Measurements from ENCODE around the gene OBSL1. TPM values are rescaled to one million over a fixed set of nuclear protein-coding genes. Genes with fewer than 3 reads are reported as not detected.

Gene OBSL1
- total and polyA plus RNA-seq, 2 donors (not counting 1 experiment from before 2014, with no cell fraction given): not detected

GRCh38 chr2:219549619-219550018 is 21.7 kb downstream of the OBSL1 start:
- Histone ChIP-seq H3K9me3 (ENCODE audit: control extremely low read depth in 1 of 3, control insufficient read depth in 2 of 3, insufficient read depth in 1 of 3, low read length in 2 of 3) (peaks cover 0 to 38% (median 0%) of the 10 kb centered on the region in 3 donors), H3K27me3 (replicated peaks in 1 of 4; ENCODE audit: control extremely low read depth in 1 of 4, control insufficient read depth in 3 of 4, insufficient read depth in 4 of 4, low read length in 3 of 4) (peaks cover 0 to 89% (median 28%) of the 10 kb centered on the region in 4 experiments), H3K4me2 (replicated peaks; ENCODE audit: low read depth, low read length, poor library complexity, severe bottlenecking) (no peak overlapping the region), H3K4me1 (ENCODE audit: control insufficient read depth in 2 of 2, insufficient read depth in 2 of 2, low read length in 2 of 2) (peaks cover 21 to 31% of the 10 kb centered on the region in 2 donors), H3K27ac (ENCODE audit: low read length in 2 of 2) (no peak overlapping the region), H3K36me3 (replicated peaks in 1 of 2; ENCODE audit: control extremely low read depth in 1 of 2, control insufficient read depth in 1 of 2, extremely low read depth in 1 of 2, insufficient read depth in 2 of 2, low read length in 1 of 2) (no peaks in the 10 kb centered on the region), H4K20me1 (ENCODE audit: control insufficient read depth, insufficient read depth, low read length, poor library complexity, severe bottlenecking) (no peaks in the 10 kb centered on the region), H3K79me2 (ENCODE audit: control insufficient read depth, insufficient read depth, low read length) (no peaks in the 10 kb centered on the region), H2AFZ (ENCODE audit: insufficient read depth, low read depth, low read length, poor library complexity, severe bottlenecking) (no peak overlapping the region), H3K4me3 (ENCODE audit: control extremely low read depth in 1 of 5, extremely low read depth in 1 of 5, insufficient read depth in 1 of 5, low read depth in 2 of 5, low read length in 4 of 5) (no peak overlapping the region), H3K9ac (ENCODE audit: low read length) (no peak overlapping the region)
- DNase-seq: no peak
- Mint-ChIP-seq H3K27me3 (peaks cover 65% of the 10 kb centered on the region), H3K27ac (no peak overlapping the region), H3K9me3 (ENCODE audit: insufficient read depth) (no peaks in the 10 kb centered on the region), H3K4me1 (peaks cover 16% of the 10 kb centered on the region), H3K4me3 (no peak overlapping the region)
- no peak for TF ChIP-seq CTCF (IDR thresholded peaks at IDR 0.05)
- no peak for TF ChIP-seq EZH2 (IDR thresholded peaks at IDR 0.05; ENCODE audit: borderline replicate concordance, insufficient read depth, low read depth, low read length, poor library complexity, severe bottlenecking)
- ATAC-seq (ENCODE audit: low read depth): no peak
- CTCF ChIA-PET: interaction anchor here (1.0 kb wide), 1 partner anchor 7 kb away, joined by 3 read pairs; no protein-coding TSS in a partner anchor
- intact Hi-C loops (cut with micrococcal nuclease): no loop called here
- WGBS (ENCODE audit: insufficient coverage): 88% methylated on average over 7 of the region's 9 CpGs
- POLR2A ChIA-PET: no interaction called here

- CTCF ChIA-PET: interaction anchor here (0.8 to 1.0 kb wide), 3 partner anchors 8 to 141 kb away, joined by 3 to 4 read pairs (median 3); no protein-coding TSS in a partner anchor
- H3K9ac ChIP-seq (ENCODE audit: low read length): no peak overlapping the region
Measured at GRCh38 chr2:219548990-219549389, 22.3 kb downstream of the OBSL1 start.

More at GRCh38 chr2:219548990-219549389, 22.3 kb downstream of the OBSL1 start:
- H3K27me3 ChIP-seq (replicated peaks in 1 of 4; ENCODE audit: control extremely low read depth in 1 of 4, control insufficient read depth in 3 of 4, insufficient read depth in 4 of 4, low read length in 3 of 4): peaks cover 0 to 89% (median 29%) of the 10 kb centered on the region in 4 experiments
- DNase-seq (no peak), ATAC-seq (ENCODE audit: low read depth) (no peak)
- peaks cover 0 to 37% (median 0%) of the 10 kb centered on the region in 3 donors for H3K9me3 ChIP-seq (ENCODE audit: control extremely low read depth in 1 of 3, control insufficient read depth in 2 of 3, insufficient read depth in 1 of 3, low read length in 2 of 3)
- TF ChIP-seq CTCF (IDR thresholded peaks at IDR 0.05) (no peak), EZH2 (IDR thresholded peaks at IDR 0.05; ENCODE audit: borderline replicate concordance, insufficient read depth, low read depth, low read length, poor library complexity, severe bottlenecking) (no peak)
- WGBS (ENCODE audit: insufficient coverage): 96% methylated on average over 15 of the region's 18 CpGs
- Mint-ChIP-seq H3K4me1 (peaks cover 21% of the 10 kb centered on the region), H3K4me3 (no peak overlapping the region), H3K9me3 (ENCODE audit: insufficient read depth) (no peaks in the 10 kb centered on the region), H3K27me3 (peaks cover 64% of the 10 kb centered on the region), H3K27ac (no peak overlapping the region)
- H2AFZ ChIP-seq (ENCODE audit: insufficient read depth, low read depth, low read length, poor library complexity, severe bottlenecking): no peak overlapping the region
- H3K79me2 ChIP-seq (ENCODE audit: control insufficient read depth, insufficient read depth, low read length): no peaks in the 10 kb centered on the region
- no peak overlapping the region for H3K4me2 ChIP-seq (replicated peaks; ENCODE audit: low read depth, low read length, poor library complexity, severe bottlenecking)
- no peak overlapping the region for H3K27ac ChIP-seq (ENCODE audit: low read length in 2 of 2)
- H3K4me3 ChIP-seq (ENCODE audit: control extremely low read depth in 1 of 5, extremely low read depth in 1 of 5, insufficient read depth in 1 of 5, low read depth in 2 of 5, low read length in 4 of 5): no peak overlapping the region
- H3K36me3 ChIP-seq (replicated peaks in 1 of 2; ENCODE audit: control extremely low read depth in 1 of 2, control insufficient read depth in 1 of 2, extremely low read depth in 1 of 2, insufficient read depth in 2 of 2, low read length in 1 of 2): no peaks in the 10 kb centered on the region
- intact Hi-C loops (cut with micrococcal nuclease): no loop called here
- POLR2A ChIA-PET: no interaction called here
- H4K20me1 ChIP-seq (ENCODE audit: control insufficient read depth, insufficient read depth, low read length, poor library complexity, severe bottlenecking): no peaks in the 10 kb centered on the region
- peaks cover 27 to 37% of the 10 kb centered on the region in 2 donors for H3K4me1 ChIP-seq (ENCODE audit: control insufficient read depth in 2 of 2, insufficient read depth in 2 of 2, low read length in 2 of 2)
